Large intestine (tissue), 3 donors: ENCODE results near the gene PIN1. TPM values are rescaled to one million over a fixed set of nuclear protein-coding genes. Genes with fewer than 3 reads are reported as not detected.

ENCODE experiments used
- DNase-seq, 2 donors: peaks; one replicate each; pipeline versions ENCODE4 v3.0.0 to v3.0.0-alpha.2; 2013
- H3K27ac ChIP-seq: one replicate; pipeline ENCODE4 v1.5.1; 2013; ENCODE audit warnings: low read length
- H3K27me3 ChIP-seq: 2 replicates; pipeline ENCODE4 v1.6.1; 2013; ENCODE audit warnings: low read length; ENCODE audit not compliant: control insufficient read depth, insufficient read depth
- H3K36me3 ChIP-seq: 2 replicates; pipeline ENCODE4 v1.6.1; 2013; ENCODE audit warnings: low read length; ENCODE audit not compliant: control insufficient read depth, insufficient read depth
- H3K4me1 ChIP-seq: one replicate; pipeline ENCODE4 v1.6.1; 2013; ENCODE audit warnings: low read length; ENCODE audit not compliant: control insufficient read depth, insufficient read depth
- H3K4me3 ChIP-seq: one replicate; pipeline ENCODE4 v1.5.1; 2013; ENCODE audit warnings: low read length
- H3K9me3 ChIP-seq: one replicate; pipeline ENCODE4 v1.6.1; 2013; ENCODE audit warnings: mild to moderate bottlenecking, low read depth, low read length, moderate library complexity; ENCODE audit not compliant: control insufficient read depth
- WGBS: methylation state at CpG from one replicate; pipeline ENCODE4 v1.1.5; 2013; ENCODE audit warnings: low lambda C conversion rate; ENCODE audit not compliant: insufficient coverage; 5-methylcytosine and 5-hydroxymethylcytosine counted together
- polyA plus RNA-seq: library from polyadenylated mRNA; unstranded; fragments of 120-200 nt; gene quantifications from one replicate; pipeline ENCODE4 v1.2.1, GENCODE V29; 2013

Gene PIN1
- polyA plus RNA-seq, 1 donor = 46.2 TPM

DNA sequence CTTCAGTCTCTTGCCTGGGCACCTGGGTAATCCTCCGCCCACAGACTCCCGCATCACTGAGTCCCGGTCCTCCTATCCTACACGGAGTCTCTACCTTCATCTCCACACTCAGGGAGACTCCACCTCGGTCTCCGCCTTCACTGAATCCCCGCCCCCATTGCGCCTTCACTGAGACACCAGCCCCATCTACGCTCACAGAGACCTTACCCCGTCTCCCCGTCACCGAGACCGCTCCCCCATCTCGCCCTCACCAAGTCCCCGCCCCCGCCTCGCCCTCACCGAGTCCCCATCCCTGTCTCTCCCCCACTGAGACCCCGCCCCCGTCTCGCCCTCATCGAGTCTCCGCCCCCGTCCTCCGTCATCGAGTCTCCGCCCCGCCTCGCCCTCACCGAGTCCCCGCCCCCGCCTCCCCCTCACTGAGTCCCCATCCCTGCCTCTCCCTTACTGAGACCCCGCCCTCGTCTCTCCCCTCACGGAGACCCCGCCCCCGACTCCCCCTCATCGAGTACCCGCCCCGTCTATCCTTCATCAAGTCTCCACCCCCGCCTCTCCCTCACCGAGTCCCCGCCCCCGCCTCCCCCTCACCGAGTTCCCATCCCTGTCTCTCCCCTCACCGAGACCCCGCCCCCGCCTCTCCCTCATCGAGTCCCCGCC lies 43.4 kb upstream of the PIN1 start:
- Histone ChIP-seq H3K27ac (peak overlapping the region; percentile 97), H3K4me1 (peaks cover 22% of the 10 kb centered on the region), H3K9me3 (peaks cover 3% of the 10 kb centered on the region), H3K27me3 (no peaks in the 10 kb centered on the region), H3K36me3 (no peaks in the 10 kb centered on the region), H3K4me3 (peak overlapping the region; percentile 60)
- no CpG with 5 or more reads among the region's 50 CpGs for WGBS
- DNase-seq = peak; percentile 96 to 97

GRCh38 chr19:9792206-9793070 lies 42.7 kb upstream of the PIN1 start:
- H3K9me3 ChIP-seq = peaks cover 3% of the 10 kb centered on the region
- peak; percentile 95 to 96 for DNase-seq
- no peaks in the 10 kb centered on the region for H3K27me3 ChIP-seq
- H3K27ac ChIP-seq = peak overlapping the region; percentile 97
- no CpG with 5 or more reads among the region's 70 CpGs for WGBS
- H3K36me3 ChIP-seq = no peaks in the 10 kb centered on the region
- H3K4me1 ChIP-seq = peaks cover 22% of the 10 kb centered on the region
- peak overlapping the region; percentile 90 for H3K4me3 ChIP-seq

GRCh38 chr19:9793071-9793591 lies 42.0 kb upstream of the PIN1 start:
- Histone ChIP-seq H3K4me1 (peaks cover 22% of the 10 kb centered on the region), H3K4me3 (peak overlapping the region; percentile 90), H3K27me3 (no peaks in the 10 kb centered on the region), H3K27ac (peak overlapping the region; percentile 97), H3K9me3 (peaks cover 3% of the 10 kb centered on the region), H3K36me3 (no peaks in the 10 kb centered on the region)
- DNase-seq = peak in 1 of 2 donors; percentile 48
- WGBS = no CpG with 5 or more reads among the region's 36 CpGs

GRCh38 chr19:9796113-9796773 lies 38.9 kb upstream of the PIN1 start:
- no peaks in the 10 kb centered on the region for H3K27me3 ChIP-seq
- no peak overlapping the region for H3K27ac ChIP-seq
- peaks cover 4% of the 10 kb centered on the region for H3K4me1 ChIP-seq
- DNase-seq = peak; percentile 87 to 89
- H3K36me3 ChIP-seq = no peaks in the 10 kb centered on the region
- no peak overlapping the region for H3K4me3 ChIP-seq
- peaks cover 3% of the 10 kb centered on the region for H3K9me3 ChIP-seq
- WGBS = no CpG with 5 or more reads among the region's 6 CpGs

- Histone ChIP-seq H3K36me3 (no peaks in the 10 kb centered on the region), H3K27me3 (no peaks in the 10 kb centered on the region), H3K4me1 (peaks cover 2% of the 10 kb centered on the region), H3K9me3 (peaks cover 3% of the 10 kb centered on the region), H3K27ac (no peak overlapping the region), H3K4me3 (no peak overlapping the region)
- no peak for DNase-seq
- WGBS = no CpG with 5 or more reads among the region's 5 CpGs
These were observed 37.2 kb upstream of the PIN1 start for GRCh38 chr19:9797871-9798270.

GRCh38 chr19:9799162-9799561 lies 36.0 kb upstream of the PIN1 start:
- Histone ChIP-seq H3K27ac (no peak overlapping the region), H3K4me1 (no peaks in the 10 kb centered on the region), H3K36me3 (no peaks in the 10 kb centered on the region), H3K9me3 (no peaks in the 10 kb centered on the region), H3K4me3 (no peak overlapping the region), H3K27me3 (no peaks in the 10 kb centered on the region)
- DNase-seq = no peak

DNA sequence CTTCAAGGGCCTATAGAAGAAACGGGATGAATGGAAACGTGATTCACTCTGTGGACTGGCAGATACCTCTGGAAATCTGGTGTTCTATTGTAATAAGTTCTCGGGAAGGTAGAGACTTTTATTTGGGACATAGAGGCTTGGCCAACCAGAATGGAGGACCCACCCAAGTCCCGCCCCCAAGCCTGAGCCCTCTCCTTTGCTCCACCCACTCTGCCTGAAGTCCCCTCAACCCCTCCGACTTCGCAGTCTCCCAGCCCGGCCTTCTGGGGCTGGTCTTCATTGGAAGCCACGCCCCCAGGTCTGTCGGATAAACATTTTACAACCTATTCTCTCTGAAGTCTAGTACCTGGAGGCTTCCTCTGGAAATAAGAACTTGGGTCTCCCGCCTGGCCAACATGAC lies 33.1 kb upstream of the PIN1 start:
- WGBS = 100% methylated on average over 1 of the region's 10 CpGs
- Histone ChIP-seq H3K36me3 (peaks cover 13% of the 10 kb centered on the region), H3K4me1 (no peaks in the 10 kb centered on the region), H3K4me3 (no peak overlapping the region), H3K27ac (no peak overlapping the region), H3K9me3 (no peaks in the 10 kb centered on the region), H3K27me3 (no peaks in the 10 kb centered on the region)
- DNase-seq = no peak

GRCh38 chr19:9806803-9807202 lies 28.3 kb upstream of the PIN1 start:
- H3K27ac ChIP-seq = no peak overlapping the region
- H3K9me3 ChIP-seq = no peaks in the 10 kb centered on the region
- WGBS = no CpG with 5 or more reads among the region's 3 CpGs
- no peak overlapping the region for H3K4me3 ChIP-seq
- no peaks in the 10 kb centered on the region for H3K27me3 ChIP-seq
- peaks cover 45% of the 10 kb centered on the region for H3K36me3 ChIP-seq
- DNase-seq = no peak
- no peaks in the 10 kb centered on the region for H3K4me1 ChIP-seq

GRCh38 chr19:9808855-9809824 lies 26.0 kb upstream of the PIN1 start:
- no peaks in the 10 kb centered on the region for H3K27me3 ChIP-seq
- H3K4me1 ChIP-seq = no peaks in the 10 kb centered on the region
- no peak overlapping the region for H3K4me3 ChIP-seq
- H3K27ac ChIP-seq = no peak overlapping the region
- H3K36me3 ChIP-seq = peaks cover 47% of the 10 kb centered on the region
- H3K9me3 ChIP-seq = peaks cover under 1% of the 10 kb centered on the region
- DNase-seq = no peak
- no CpG with 5 or more reads among the region's 11 CpGs for WGBS
